ENCODE measurements around the gene TADA2A.

GRCh38 chr17:37447641-37448040, 41.0 kb downstream of the TADA2A start:
- no peak for TF ChIP-seq FOXM1 (IDR thresholded peaks at IDR 0.05; ENCODE audit: borderline replicate concordance)
- no peak for TF ChIP-seq NFRKB (IDR thresholded peaks at IDR 0.05)
- no peak for TF ChIP-seq SP1 (IDR thresholded peaks at IDR 0.05)
- no peak for TF ChIP-seq HDGF (IDR thresholded peaks at IDR 0.05; ENCODE audit: borderline replicate concordance)
- no peak for TF ChIP-seq TARDBP (IDR thresholded peaks at IDR 0.05)
- no peak for TF ChIP-seq LEF1 (IDR thresholded peaks at IDR 0.05; ENCODE audit: borderline replicate concordance)
- no peak for TF ChIP-seq FOXK2 (IDR thresholded peaks at IDR 0.05)

Data from HEK293T (cell line).